OCI-LY7 (cell line): ENCODE measurements around the gene LRRC8E. TPM values are rescaled to one million over a fixed set of nuclear protein-coding genes. Genes with fewer than 3 reads are reported as not detected.
A peak's percentile ranks its signal among the peaks of the same experiment; 100 is the strongest.

Experiments
- BruUV-seq: library from RNA; stranded (reverse); fragments of 400-500 nt; replicated peaks from 2 replicates; lab custom pipeline; 2021; lab: Mats Ljungman, UMichigan
- CTCF ChIA-PET: fragments of 300-600 bp; sonication (Branson Sonifier 250); formaldehyde crosslinking; loops from one replicate; lab custom pipeline; 2022; ENCODE audit warnings: antibody characterized with exemption; ENCODE audit not compliant: unreplicated experiment; lab: Charles Lee
- POLR2A ChIA-PET: fragments of 300-600 bp; sonication (Branson Sonifier 250); formaldehyde crosslinking; loops from one replicate; lab custom pipeline; 2022; ENCODE audit warnings: antibody characterized with exemption; lab: Charles Lee
- DNase-seq: peaks from one replicate; pipeline ENCODE4 v3.0.0-alpha.2; 2015; ENCODE audit warnings: low spot score
- H2AFZ ChIP-seq: fragments of 200-600 bp; sonication (generic), shearing (Covaris generic); 2 replicates; pipeline ENCODE4 v1.6.1; 2014; ENCODE audit warnings: mild to moderate bottlenecking, antibody characterized with exemption, low read length, moderate library complexity
- H3K27ac ChIP-seq: fragments of 200-600 bp; sonication (generic); 2 replicates; pipeline ENCODE4 v1.5.1; 2014; ENCODE audit warnings: mixed run types, low read depth, mild to moderate bottlenecking, moderate library complexity, low read length, inconsistent platforms; ENCODE audit not compliant: poor library complexity, severe bottlenecking
- H3K36me3 ChIP-seq: fragments of 200-600 bp; sonication (generic); 2 replicates; pipeline ENCODE4 v1.6.1; 2014; ENCODE audit warnings: mild to moderate bottlenecking, antibody characterized with exemption, low read length, moderate library complexity, mixed read lengths; ENCODE audit not compliant: insufficient read depth
- H3K4me1 ChIP-seq: fragments of 200-600 bp; sonication (generic); 2 replicates; pipeline ENCODE4 v1.5.1; 2014; ENCODE audit warnings: mild to moderate bottlenecking, low read length; ENCODE audit not compliant: insufficient read depth, poor library complexity, severe bottlenecking
- H3K4me2 ChIP-seq: fragments of 200-600 bp; sonication (generic); 2 replicates; pipeline ENCODE4 v1.6.1; 2014; ENCODE audit warnings: mild to moderate bottlenecking, low read length
- H3K4me3 ChIP-seq: fragments of 200-600 bp; sonication (generic); 2 replicates; pipeline ENCODE4 v1.5.1; 2014; ENCODE audit warnings: mild to moderate bottlenecking, low read depth, low read length; ENCODE audit not compliant: poor library complexity, severe bottlenecking
- H3K79me2 ChIP-seq: fragments of 200-600 bp; sonication (generic); 2 replicates; pipeline ENCODE4 v1.6.1; 2016; ENCODE audit warnings: low read depth, mild to moderate bottlenecking, low read length, moderate library complexity, mixed read lengths; ENCODE audit not compliant: insufficient read depth
- H3K9me2 ChIP-seq: fragments of 200-600 bp; sonication (generic); 2 replicates; pipeline ENCODE4 v1.6.1; 2016; ENCODE audit warnings: mild to moderate bottlenecking, low read length, mixed read lengths; ENCODE audit not compliant: insufficient read depth
- H3K9me3 ChIP-seq: fragments of 200-600 bp; sonication (generic); 2 replicates; pipeline ENCODE4 v1.6.1; 2014; ENCODE audit warnings: mild to moderate bottlenecking, mixed run types, low read length, mixed read lengths
- H4K20me1 ChIP-seq: fragments of 200-600 bp; sonication (generic); 2 replicates; pipeline ENCODE4 v1.6.1; 2014; ENCODE audit warnings: mild to moderate bottlenecking, antibody characterized with exemption, low read length, moderate library complexity, mixed read lengths; ENCODE audit not compliant: insufficient read depth
- EZH2phosphoT487 ChIP-seq: fragments of 200-600 bp; sonication (generic); IDR thresholded peaks from 2 replicates; pipeline ENCODE4 v1.6.1; 2018; ENCODE audit warnings: low read depth, borderline replicate concordance, mild to moderate bottlenecking, mixed run types, antibody characterized with exemption, low read length, moderate library complexity, mixed read lengths
- intact Hi-C: fragments of 100-400 bp; cut with micrococcal nuclease; formaldehyde crosslinking; loops from one replicate; pipeline ENCODE4 v1.10.0; 2022; ENCODE audit not compliant: unreplicated experiment
- total RNA-seq, 2 experiments: library from RNA; depleted of rRNA in 1 of 2; stranded (reverse); fragments of >200 nt in 1 of 2; shearing (Covaris generic) in 1 of 2; gene quantifications; 2 replicates each; pipeline ENCODE4 v1.2.3, GENCODE V29; 2014 to 2022
- TF ChIP-seq, protein P1 (sequence below): fragments of 200-600 bp; sonication (generic); conservative IDR thresholded peaks from 2 replicates; pipeline ENCODE4 v1.5.1; 2014; ENCODE audit warnings: mild to moderate bottlenecking, antibody characterized with exemption, low read length, moderate library complexity, mixed read lengths

Gene LRRC8E
- total RNA-seq, 2 experiments from 2014 or later = not detected

DNA sequence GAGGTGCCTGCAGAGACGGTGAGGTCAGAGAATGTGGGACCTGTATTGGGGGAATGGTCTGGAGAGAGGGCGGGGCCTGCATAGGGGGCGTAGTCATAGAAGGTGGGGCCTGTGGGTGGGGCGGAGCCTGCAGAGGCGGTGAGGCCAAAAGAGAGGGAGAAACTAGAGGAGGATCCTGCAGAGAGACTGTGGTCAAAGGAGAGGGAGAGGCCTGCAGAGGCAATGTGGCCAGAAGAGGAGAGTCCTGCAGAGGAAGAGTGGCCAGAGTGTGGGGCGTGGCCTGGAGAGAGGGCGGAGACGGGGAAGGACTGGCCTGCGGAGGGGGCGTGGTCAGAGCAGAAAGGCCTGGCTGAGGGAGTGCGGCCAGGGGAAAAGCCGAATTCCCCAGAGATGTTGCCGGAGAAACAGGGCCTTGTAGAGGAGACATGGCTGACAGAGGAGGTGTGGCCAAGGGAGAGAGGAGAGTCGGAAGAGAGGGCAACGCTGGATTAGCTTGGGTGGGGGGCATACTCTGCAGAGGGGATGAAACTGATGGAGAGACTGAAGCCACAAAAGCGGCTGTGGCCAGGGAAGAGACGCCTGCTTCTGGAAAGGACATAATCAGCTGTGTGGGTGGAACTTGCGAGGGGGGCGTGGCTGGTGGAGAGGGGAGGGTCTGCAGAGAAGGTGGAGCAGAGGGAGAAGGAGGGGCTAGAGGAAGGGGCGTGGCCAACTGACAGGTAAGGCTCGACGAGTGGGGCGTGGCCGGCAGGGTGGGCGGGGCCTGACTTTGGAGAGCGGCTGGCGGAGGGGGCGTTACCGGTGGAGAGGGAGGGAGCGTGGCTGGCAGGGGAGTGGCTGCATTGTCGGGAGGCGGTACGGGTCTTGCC, 16.6 kb upstream of the LRRC8E start:
- H3K4me2 ChIP-seq = peak overlapping the region; percentile 39
- no peaks in the 10 kb centered on the region for H3K9me2 ChIP-seq
- intact Hi-C loops = loop anchor here (2.0 kb wide), 1 partner anchor 49 kb away; the partner anchor contains the start of gene SNAPC2

DNA sequence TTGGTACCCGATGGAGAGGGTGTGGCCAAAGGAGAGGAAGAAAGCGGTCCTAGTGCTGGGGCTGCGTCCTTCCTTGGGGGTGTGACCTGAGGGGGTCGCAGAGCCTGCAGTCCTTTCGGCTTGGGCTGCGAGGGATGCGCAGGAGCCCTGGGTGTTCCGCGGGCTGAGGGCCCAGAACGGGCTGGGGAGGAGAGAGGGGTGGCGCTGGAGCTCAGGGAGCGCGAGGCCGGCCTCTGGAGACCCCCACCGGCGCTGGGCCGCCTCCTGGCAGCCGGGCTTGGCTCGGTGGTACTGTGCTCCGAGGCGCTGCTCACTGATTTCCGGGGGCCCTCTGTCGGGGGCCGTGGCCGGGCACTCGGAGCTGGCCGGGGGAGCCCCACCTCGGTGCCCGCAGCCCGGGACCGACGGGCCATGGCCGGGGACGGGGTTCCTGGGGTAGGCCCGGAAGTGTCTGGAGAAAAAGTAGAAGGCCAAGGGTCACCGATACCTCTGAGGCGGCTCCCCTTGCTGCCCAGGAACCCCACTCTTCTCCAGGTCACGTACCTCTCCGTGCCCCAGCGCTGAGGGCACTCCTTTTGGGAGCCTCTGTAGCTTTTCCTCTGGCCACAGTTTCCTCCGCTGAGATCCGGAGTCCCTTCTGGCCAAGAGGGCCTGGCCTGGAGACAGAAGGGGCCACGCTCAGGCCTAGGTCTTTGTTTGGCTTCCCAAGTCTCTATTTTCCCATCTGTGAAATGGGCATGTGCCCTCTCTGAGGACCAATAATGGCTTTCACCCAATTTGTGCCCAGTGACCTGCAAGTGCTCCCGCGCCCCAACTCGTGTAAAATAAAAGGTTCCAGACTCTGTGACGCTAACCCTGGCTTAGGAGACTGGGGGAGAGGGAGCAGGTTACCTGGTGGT, 15.8 kb upstream of the LRRC8E start:
- ChIA-PET POLR2A (interaction anchor here (0.6 kb wide), 1 partner anchor 88 kb away, joined by 4 read pairs; no protein-coding TSS in a partner anchor), CTCF (no interaction called here)
- no peaks in the 10 kb centered on the region for H3K9me2 ChIP-seq
- intact Hi-C loops = no loop called here
- no peak for DNase-seq
- BruUV-seq = no TSS peak
- H3K27ac ChIP-seq = no peak overlapping the region
- TF ChIP-seq, protein P1, sequence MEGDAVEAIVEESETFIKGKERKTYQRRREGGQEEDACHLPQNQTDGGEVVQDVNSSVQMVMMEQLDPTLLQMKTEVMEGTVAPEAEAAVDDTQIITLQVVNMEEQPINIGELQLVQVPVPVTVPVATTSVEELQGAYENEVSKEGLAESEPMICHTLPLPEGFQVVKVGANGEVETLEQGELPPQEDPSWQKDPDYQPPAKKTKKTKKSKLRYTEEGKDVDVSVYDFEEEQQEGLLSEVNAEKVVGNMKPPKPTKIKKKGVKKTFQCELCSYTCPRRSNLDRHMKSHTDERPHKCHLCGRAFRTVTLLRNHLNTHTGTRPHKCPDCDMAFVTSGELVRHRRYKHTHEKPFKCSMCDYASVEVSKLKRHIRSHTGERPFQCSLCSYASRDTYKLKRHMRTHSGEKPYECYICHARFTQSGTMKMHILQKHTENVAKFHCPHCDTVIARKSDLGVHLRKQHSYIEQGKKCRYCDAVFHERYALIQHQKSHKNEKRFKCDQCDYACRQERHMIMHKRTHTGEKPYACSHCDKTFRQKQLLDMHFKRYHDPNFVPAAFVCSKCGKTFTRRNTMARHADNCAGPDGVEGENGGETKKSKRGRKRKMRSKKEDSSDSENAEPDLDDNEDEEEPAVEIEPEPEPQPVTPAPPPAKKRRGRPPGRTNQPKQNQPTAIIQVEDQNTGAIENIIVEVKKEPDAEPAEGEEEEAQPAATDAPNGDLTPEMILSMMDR = no peak
- no peak for TF ChIP-seq EZH2phosphoT487
- no peaks in the 10 kb centered on the region for H3K36me3 ChIP-seq
- H3K9me3 ChIP-seq = no peaks in the 10 kb centered on the region
- H3K4me2 ChIP-seq = peak overlapping the region; percentile 39; the same call in 1 of the 2 replicates
- no peak overlapping the region for H3K4me3 ChIP-seq
- H2AFZ ChIP-seq = no peak overlapping the region
- H3K79me2 ChIP-seq = no peaks in the 10 kb centered on the region
- H4K20me1 ChIP-seq = no peaks in the 10 kb centered on the region
- peaks cover 40% of the 10 kb centered on the region for H3K4me1 ChIP-seq

More for the DNA sequence above, 16.6 kb upstream of the LRRC8E start:
- TF ChIP-seq EZH2phosphoT487 = no peak
- TF ChIP-seq, protein P1 = no peak
- ChIA-PET CTCF (no interaction called here), POLR2A (interaction anchor here (0.6 kb wide), 1 partner anchor 89 kb away, joined by 4 read pairs; no protein-coding TSS in a partner anchor)
- DNase-seq = peak; percentile 84
- Histone ChIP-seq H3K36me3 (no peaks in the 10 kb centered on the region), H2AFZ (peak overlapping the region; percentile 19; the same call in 1 of the 2 replicates), H4K20me1 (no peaks in the 10 kb centered on the region), H3K4me3 (peak overlapping the region; percentile 4), H3K27ac (peak overlapping the region; percentile 39), H3K4me1 (peaks cover 40% of the 10 kb centered on the region), H3K9me3 (no peaks in the 10 kb centered on the region), H3K79me2 (no peaks in the 10 kb centered on the region)
- BruUV-seq = no TSS peak
